22Rv1 (cell line): Measurements from ENCODE around the gene PDZRN4.

Experiments
- CTCF ChIP-seq: fragments of 450-650 bp; IDR thresholded peaks from 2 replicates; pipeline ENCODE4 v1.5.1; 2017; ENCODE audit warnings: mild to moderate bottlenecking
- ZFX ChIP-seq: fragments of 450-650 bp; IDR thresholded peaks from 2 replicates; pipeline ENCODE4 v1.6.1; 2017; ENCODE audit warnings: antibody characterized with exemption, borderline replicate concordance

GRCh38 chr12:41304526-41304925 is 116.4 kb downstream of the PDZRN4 start:
- TF ChIP-seq CTCF: no peak
- no peak for TF ChIP-seq ZFX
